MG63 (cell line): Measurements from ENCODE around the gene MEIOB. TPM values are rescaled to one million over a fixed set of nuclear protein-coding genes. Genes with fewer than 3 reads are reported as not detected.
"Not testable (repeated sequence)": the region's sequence is repeated elsewhere in the genome, so short reads cannot be mapped to it uniquely, and the experiment has no call there.

Experiments used
- DNase-seq: peaks from one replicate; pipeline ENCODE4 v3.0.0-alpha.2; 2020
- H3K27me3 ChIP-seq: fragments of 250-450 bp; sonication (Bioruptor Pico); 2 replicates; pipeline ENCODE4 v1.5.1; 2020; ENCODE audit warnings: mild to moderate bottlenecking, moderate library complexity
- H3K36me3 ChIP-seq: fragments of 250-450 bp; sonication (Bioruptor Pico); 2 replicates; pipeline ENCODE4 v1.5.1; 2020; ENCODE audit warnings: mild to moderate bottlenecking, moderate library complexity
- H3K4me3 ChIP-seq: fragments of 250-450 bp; sonication (Bioruptor Pico); 2 replicates; pipeline ENCODE4 v1.5.1; 2020; ENCODE audit warnings: mild to moderate bottlenecking, moderate library complexity
- H3K9me3 ChIP-seq: fragments of 250-450 bp; sonication (Bioruptor Pico); 2 replicates; pipeline ENCODE4 v1.5.1; 2020; ENCODE audit warnings: mild to moderate bottlenecking, moderate library complexity
- total RNA-seq: library from RNA; depleted of rRNA; stranded (reverse); fragments of >200 nt; shearing (Covaris generic); gene quantifications from 2 replicates; pipeline ENCODE4 v1.2.3, GENCODE V29; 2014; ENCODE audit warnings: low replicate concordance

Gene MEIOB
- total RNA-seq, 1 experiment from 2014 or later = 21.6 TPM

- Histone ChIP-seq H3K36me3 (peaks cover 24% of the 10 kb centered on the region), H3K27me3 (no peaks in the 10 kb centered on the region), H3K9me3 (no peaks in the 10 kb centered on the region), H3K4me3 (no peak overlapping the region)
- DNase-seq = no peak
These were observed 56.5 kb downstream of the MEIOB start for GRCh38 chr16:1815461-1815860.

DNA sequence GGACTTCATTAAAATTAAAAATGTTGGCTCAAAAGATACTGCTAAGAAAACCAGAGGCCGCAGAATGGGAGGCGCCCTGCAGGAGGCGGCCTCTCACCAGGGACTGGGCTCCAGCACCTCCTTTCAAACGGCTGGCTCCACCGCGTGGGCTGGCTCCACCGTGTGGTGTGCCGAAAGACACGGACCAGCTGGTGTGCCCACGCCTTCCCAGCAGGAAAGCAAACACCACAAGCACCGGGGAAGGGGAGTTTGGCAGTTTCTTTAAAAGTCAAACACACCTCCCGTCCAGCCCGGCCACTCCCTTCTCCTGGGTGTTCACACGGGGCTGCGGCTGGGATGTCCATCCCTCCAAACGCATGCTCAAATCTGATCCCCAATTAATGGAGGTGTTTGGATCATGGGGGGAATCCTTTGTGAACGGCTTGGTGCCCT lies 59.2 kb downstream of the MEIOB start:
- peaks cover 45% of the 10 kb centered on the region for H3K36me3 ChIP-seq
- H3K27me3 ChIP-seq = no peaks in the 10 kb centered on the region
- no peaks in the 10 kb centered on the region for H3K9me3 ChIP-seq
- H3K4me3 ChIP-seq = no peak overlapping the region
- peak; percentile 92 for DNase-seq

- 0 out of 2 replicates have a peak, but pooled peaks cover 7% of the 10 kb centered on the region for H3K9me3 ChIP-seq
- H3K4me3 ChIP-seq = no peak overlapping the region
- no peak for DNase-seq
- no peaks in the 10 kb centered on the region for H3K27me3 ChIP-seq
- peaks cover 53% of the 10 kb centered on the region for H3K36me3 ChIP-seq
These were observed 61.4 kb downstream of the MEIOB start for GRCh38 chr16:1810536-1810935.

GRCh38 chr16:1810106-1810505 lies 61.9 kb downstream of the MEIOB start:
- H3K4me3 ChIP-seq = no peak overlapping the region
- no peak for DNase-seq
- no peaks in the 10 kb centered on the region for H3K27me3 ChIP-seq
- H3K36me3 ChIP-seq = peaks cover 51% of the 10 kb centered on the region
- H3K9me3 ChIP-seq = 0 out of 2 replicates have a peak, but pooled peaks cover 7% of the 10 kb centered on the region

- Histone ChIP-seq H3K27me3 (no peaks in the 10 kb centered on the region), H3K36me3 (peaks cover 53% of the 10 kb centered on the region), H3K4me3 (no peak overlapping the region), H3K9me3 (0 out of 2 replicates have a peak, but pooled peaks cover 7% of the 10 kb centered on the region)
- DNase-seq = no peak
These were observed 62.6 kb downstream of the MEIOB start for GRCh38 chr16:1809281-1809801.

DNA sequence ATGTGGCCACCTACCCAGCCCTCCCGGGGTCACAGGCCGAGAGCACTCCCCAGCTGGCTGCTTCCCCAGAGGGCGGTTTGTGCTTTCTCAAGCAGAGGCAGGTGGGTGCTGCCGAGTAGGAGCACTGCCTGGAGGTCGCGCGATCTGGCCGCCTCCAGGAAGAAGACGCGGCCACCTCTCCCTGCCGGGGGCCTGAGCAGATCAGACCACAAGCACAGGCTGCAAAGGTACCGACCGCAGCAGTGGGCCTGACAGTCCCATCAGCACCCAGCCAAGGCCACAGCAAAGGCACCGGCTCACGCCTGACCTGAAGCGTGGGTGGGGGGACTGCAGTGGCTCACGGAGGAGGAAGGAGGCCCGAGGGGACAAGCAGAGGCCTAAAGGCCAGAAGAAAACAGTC lies 63.3 kb downstream of the MEIOB start:
- H3K9me3 ChIP-seq = 0 out of 2 replicates have a peak, but pooled peaks cover 7% of the 10 kb centered on the region
- no peak overlapping the region for H3K4me3 ChIP-seq

GRCh38 chr16:1807626-1808025 lies 64.3 kb downstream of the MEIOB start:
- H3K27me3 ChIP-seq = no peaks in the 10 kb centered on the region
- 0 out of 2 replicates have a peak, but pooled peaks cover 7% of the 10 kb centered on the region for H3K9me3 ChIP-seq
- H3K36me3 ChIP-seq = peaks cover 46% of the 10 kb centered on the region
- no peak overlapping the region for H3K4me3 ChIP-seq
- DNase-seq = no peak

More for the DNA sequence above, 63.3 kb downstream of the MEIOB start:
- H3K27me3 ChIP-seq = no peaks in the 10 kb centered on the region
- DNase-seq = no peak
- H3K36me3 ChIP-seq = peaks cover 49% of the 10 kb centered on the region

DNA sequence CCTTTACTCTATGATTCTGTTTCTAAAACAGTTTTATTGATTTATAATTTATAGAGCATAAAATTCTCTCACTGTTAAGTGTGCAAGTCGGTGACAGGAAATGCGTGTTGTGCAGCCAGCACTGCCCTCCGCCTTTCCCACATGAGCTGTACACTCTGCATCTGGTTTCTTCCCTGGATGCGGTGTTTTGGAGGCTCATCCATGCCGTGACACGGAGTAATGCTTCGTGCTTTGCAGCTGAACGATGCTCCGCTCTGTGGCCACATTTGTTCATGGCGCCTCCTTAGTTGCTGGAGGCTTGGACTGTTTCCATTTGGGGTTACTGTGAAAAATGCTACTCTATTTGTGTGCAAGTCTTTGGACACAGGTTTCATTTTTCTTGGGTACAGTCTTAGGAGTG lies 71.3 kb downstream of the MEIOB start:
- DNase-seq = no peak
- peaks cover 6% of the 10 kb centered on the region for H3K36me3 ChIP-seq
- peaks cover 11% of the 10 kb centered on the region for H3K9me3 ChIP-seq
- H3K4me3 ChIP-seq = no peak overlapping the region
- H3K27me3 ChIP-seq = no peaks in the 10 kb centered on the region

DNA sequence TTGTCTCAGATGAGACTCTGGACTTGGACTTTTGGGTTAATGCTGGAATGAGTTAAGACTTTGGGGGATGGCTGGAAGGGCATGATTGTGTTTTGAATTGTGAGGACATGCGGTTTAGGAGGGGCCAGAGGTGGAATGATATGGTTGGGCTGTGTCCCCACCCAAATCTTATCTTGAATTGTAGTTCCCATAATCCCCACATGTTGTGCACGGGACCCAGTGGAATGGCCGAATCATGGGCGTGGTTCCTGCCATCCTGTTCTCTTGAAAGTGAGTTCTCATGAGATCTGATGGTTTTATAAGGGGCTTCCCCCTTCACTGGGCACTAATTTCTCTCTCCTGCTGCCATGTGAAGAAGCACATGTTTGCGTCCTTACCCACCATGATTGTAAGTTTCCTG lies 72.7 kb downstream of the MEIOB start:
- H3K9me3 ChIP-seq = peaks cover 11% of the 10 kb centered on the region
- H3K27me3 ChIP-seq, DNase-seq, H3K4me3 ChIP-seq, H3K36me3 ChIP-seq: not testable (repeated sequence)

- no peak for DNase-seq
- H3K27me3 ChIP-seq = no peaks in the 10 kb centered on the region
- H3K36me3 ChIP-seq = peaks cover 4% of the 10 kb centered on the region; the same call in 1 of the 2 replicates
- H3K4me3 ChIP-seq = no peak overlapping the region
- peaks cover 11% of the 10 kb centered on the region for H3K9me3 ChIP-seq
These were observed 76.9 kb downstream of the MEIOB start for GRCh38 chr16:1794908-1795666.

- H3K36me3 ChIP-seq = peaks cover 5% of the 10 kb centered on the region; the same call in 1 of the 2 replicates
- H3K27me3 ChIP-seq = no peaks in the 10 kb centered on the region
- no peak overlapping the region for H3K4me3 ChIP-seq
- no peak for DNase-seq
- H3K9me3 ChIP-seq = peaks cover 10% of the 10 kb centered on the region
These were observed 77.6 kb downstream of the MEIOB start for GRCh38 chr16:1794221-1794871.

DNA sequence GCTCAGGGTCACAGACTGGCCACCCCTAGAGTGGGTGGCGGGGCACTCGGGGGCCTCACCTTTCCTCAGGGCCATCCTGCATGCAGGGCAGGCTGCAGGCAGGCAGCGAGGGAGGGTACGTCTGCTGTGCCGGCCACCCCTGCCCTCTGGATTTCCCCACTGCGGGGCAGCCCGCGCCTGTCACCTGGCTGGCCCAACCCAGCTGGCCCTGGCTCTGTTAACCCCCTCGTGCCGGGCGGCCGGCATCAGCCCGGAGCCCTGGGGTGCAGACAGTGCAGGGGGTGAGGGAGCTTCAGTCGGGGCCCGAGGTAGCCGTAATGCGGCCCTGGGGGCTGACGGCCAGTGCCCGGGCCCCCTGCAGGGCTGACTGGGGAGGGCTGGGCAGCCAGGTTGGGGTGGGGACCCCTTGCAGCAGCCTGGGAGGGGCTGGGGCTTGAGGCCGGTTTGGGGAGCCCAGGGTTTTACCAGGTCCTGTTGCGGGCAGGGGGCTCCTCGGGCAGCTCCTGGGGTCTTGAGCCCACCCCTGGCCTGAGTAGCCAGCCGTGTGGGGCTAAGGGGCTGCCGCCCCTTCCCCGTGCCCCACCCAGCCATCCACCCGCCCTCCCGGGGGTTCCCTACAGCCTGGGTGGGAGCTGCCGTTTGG lies 78.3 kb downstream of the MEIOB start, which contains the start of gene IGFALS:
TSS of gene IGFALS (minus strand) at position 128 of the 643 bp plus-strand sequence. CDS start at position 75, 53 bp downstream.
- peaks cover 11% of the 10 kb centered on the region for H3K36me3 ChIP-seq
- no peak for DNase-seq
- no peaks in the 10 kb centered on the region for H3K27me3 ChIP-seq
- H3K9me3 ChIP-seq = peaks cover 8% of the 10 kb centered on the region
- H3K4me3 ChIP-seq = no peak within 1 kb of the TSS

DNA sequence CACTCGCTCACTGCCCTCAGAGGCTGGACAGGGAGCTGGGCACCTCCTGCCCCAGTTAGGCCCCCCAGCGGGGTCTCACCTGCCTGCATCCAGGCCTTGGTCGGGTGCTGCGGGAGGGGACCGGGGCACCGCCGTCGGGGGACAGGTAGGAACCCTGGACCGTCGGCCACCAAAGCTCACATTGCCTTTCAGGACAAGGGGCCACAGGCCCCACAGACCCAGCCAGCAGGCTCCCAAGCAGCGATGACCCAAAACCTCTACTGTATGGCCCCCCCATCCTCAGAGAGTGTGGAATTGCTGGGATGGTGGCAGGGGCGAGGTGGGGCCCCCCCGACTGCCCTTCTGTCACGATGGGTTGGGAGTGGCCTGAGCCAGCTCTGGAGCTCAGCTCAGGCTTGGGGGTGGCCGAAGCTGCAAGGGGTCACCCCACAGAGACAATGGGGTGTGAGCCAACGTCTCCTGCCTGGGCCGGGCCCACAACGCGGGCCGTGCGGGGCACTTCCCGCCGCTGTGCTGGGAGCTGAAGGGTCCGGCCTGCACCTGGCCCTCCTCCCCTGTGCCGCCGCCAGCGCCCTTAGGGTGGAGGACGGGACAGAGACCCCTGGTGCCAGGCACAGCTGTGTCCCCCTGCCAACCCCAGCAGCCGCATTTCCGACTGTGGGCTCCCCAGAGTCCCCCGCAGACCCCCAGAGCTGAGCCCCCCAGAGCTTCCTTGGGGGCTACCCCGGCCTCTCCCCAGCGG lies 79.0 kb downstream of the MEIOB start:
- H3K27me3 ChIP-seq = no peaks in the 10 kb centered on the region
- H3K36me3 ChIP-seq = peaks cover 18% of the 10 kb centered on the region
- H3K4me3 ChIP-seq = no peak overlapping the region
- H3K9me3 ChIP-seq = peaks cover 3% of the 10 kb centered on the region
- no peak for DNase-seq

DNA sequence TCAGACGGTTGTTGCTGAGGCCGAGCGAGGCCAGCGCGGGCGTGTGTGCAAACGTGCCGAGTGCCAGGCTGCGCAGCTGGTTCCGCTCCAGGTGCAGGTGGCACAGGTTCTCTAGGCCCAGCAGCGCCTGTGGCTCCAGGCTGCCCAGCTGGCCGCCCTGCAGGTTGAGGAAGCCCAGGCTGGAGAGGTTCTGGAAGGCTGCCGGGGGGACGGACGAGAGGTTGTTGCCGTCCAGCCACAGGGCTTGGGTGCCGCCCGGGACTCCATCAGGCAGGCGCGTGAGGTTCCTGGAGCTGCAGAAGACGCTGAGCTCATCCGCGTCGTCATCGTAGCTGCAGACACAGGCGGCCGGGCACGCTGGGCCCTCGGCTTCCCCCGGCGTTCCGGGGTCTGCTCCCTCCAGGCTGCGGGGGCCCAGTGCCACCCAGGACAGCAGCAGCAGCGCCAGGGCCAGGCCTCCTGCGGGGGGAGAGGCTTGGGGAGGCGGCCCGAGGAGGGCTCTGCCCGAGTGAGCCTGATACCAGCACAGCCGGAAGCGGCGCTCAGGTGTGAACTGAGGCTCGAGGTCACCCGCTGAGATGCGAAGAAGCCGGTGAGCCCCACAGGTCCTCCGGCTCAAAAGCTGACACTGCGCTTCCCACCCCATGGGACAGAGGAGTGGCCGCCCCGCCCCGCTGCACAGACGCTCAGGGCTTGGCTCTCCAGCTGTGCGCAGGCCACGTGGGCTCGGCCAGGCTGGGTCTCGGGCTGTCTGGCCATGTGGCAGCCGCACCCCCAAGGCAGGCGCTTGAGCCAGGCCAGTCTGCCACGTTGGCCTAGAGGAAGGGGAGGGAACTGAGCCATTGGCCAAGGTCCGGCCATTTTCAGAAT lies 79.8 kb downstream of the MEIOB start:
- H3K27me3 ChIP-seq = no peaks in the 10 kb centered on the region
- no peak for DNase-seq
- peaks cover 23% of the 10 kb centered on the region for H3K36me3 ChIP-seq
- H3K4me3 ChIP-seq = no peak overlapping the region
- no peaks in the 10 kb centered on the region for H3K9me3 ChIP-seq

- Histone ChIP-seq H3K27me3 (no peaks in the 10 kb centered on the region), H3K4me3 (no peak overlapping the region), H3K36me3 (peaks cover 30% of the 10 kb centered on the region), H3K9me3 (no peaks in the 10 kb centered on the region)
- no peak for DNase-seq
These were observed 80.6 kb downstream of the MEIOB start for GRCh38 chr16:1791256-1791942.
